Upper lobe of right lung (tissue), 1 donor: ENCODE data around the gene POLR1A. TPM values are rescaled to one million over a fixed set of nuclear protein-coding genes. Genes with fewer than 3 reads are reported as not detected.
A peak's percentile ranks its signal among the peaks of the same experiment; 100 is the strongest.

Experiments
- ATAC-seq: fragments of 200-7000 bp; cut with Tn5 transposase; one replicate; pipeline ENCODE4 v1.9.1; 2020; ENCODE audit warnings: mild to moderate bottlenecking, moderate library complexity
- DNase-seq: peaks from one replicate; pipeline ENCODE4 v3.0.0-alpha.2; 2020
- H3K27ac ChIP-seq: fragments of 200-600 bp; one replicate; pipeline ENCODE4 v1.8.0; 2022
- H3K27me3 ChIP-seq: fragments of 200-600 bp; one replicate; pipeline ENCODE4 v1.8.0; 2022; ENCODE audit warnings: mild to moderate bottlenecking
- H3K36me3 ChIP-seq: fragments of 200-600 bp; one replicate; pipeline ENCODE4 v1.8.0; 2022
- H3K4me1 ChIP-seq: fragments of 200-600 bp; one replicate; pipeline ENCODE4 v1.8.0; 2022
- H3K4me3 ChIP-seq: fragments of 200-600 bp; one replicate; pipeline ENCODE4 v1.8.0; 2022; ENCODE audit warnings: mild to moderate bottlenecking
- H3K9me3 ChIP-seq: fragments of 200-600 bp; one replicate; pipeline ENCODE4 v1.8.0; 2022
- CTCF ChIP-seq: fragments of 200-600 bp; IDR thresholded peaks from one replicate; pipeline ENCODE4 v1.8.0; 2022; ENCODE audit warnings: antibody characterized with exemption
- intact Hi-C: fragments of 100-400 bp; cut with DNase I; formaldehyde crosslinking; loops from one replicate; pipeline ENCODE4 v1.11.0; 2022
- total RNA-seq: library from RNA; stranded (reverse); fragmentation: NEBNext Ultra II Directional; extraction: Animal tissue kit (Norgen Biotek cat#: 25700); gene quantifications from one replicate; pipeline ENCODE4 v1.2.1, GENCODE V29; 2021
- donor health status: DM: no; HTN: yes; CAD: no; lungs with severe emphysema.

The POLR1A gene
- total RNA-seq, 1 donor from 2014 or later, result 26.6 TPM

GRCh38 chr2:86066007-86066578 lies 39.6 kb downstream of the POLR1A start:
- H3K27ac ChIP-seq, result no peak overlapping the region
- H3K36me3 ChIP-seq, result peaks cover 45% of the 10 kb centered on the region
- DNase-seq, result no peak

GRCh38 chr2:86065512-86065911 lies 40.2 kb downstream of the POLR1A start:
- H3K4me3 ChIP-seq, result no peak overlapping the region
- H3K27me3 ChIP-seq, result no peaks in the 10 kb centered on the region
- no peak for ATAC-seq
- DNase-seq, result no peak
- H3K9me3 ChIP-seq, result no peaks in the 10 kb centered on the region
- peaks cover 45% of the 10 kb centered on the region for H3K36me3 ChIP-seq
- intact Hi-C loops, result no loop called here
- H3K27ac ChIP-seq, result no peak overlapping the region
- no peak for TF ChIP-seq CTCF
- no peaks in the 10 kb centered on the region for H3K4me1 ChIP-seq

More at GRCh38 chr2:86066007-86066578, 39.6 kb downstream of the POLR1A start:
- H3K4me1 ChIP-seq, result no peaks in the 10 kb centered on the region
- H3K4me3 ChIP-seq, result no peak overlapping the region
- TF ChIP-seq CTCF, result no peak
- intact Hi-C loops, result no loop called here
- H3K9me3 ChIP-seq, result no peaks in the 10 kb centered on the region
- no peaks in the 10 kb centered on the region for H3K27me3 ChIP-seq
- ATAC-seq, result no peak

- DNase-seq (no peak), ATAC-seq (no peak)
- Histone ChIP-seq H3K36me3 (peaks cover 33% of the 10 kb centered on the region), H3K27me3 (no peaks in the 10 kb centered on the region), H3K4me1 (no peaks in the 10 kb centered on the region), H3K27ac (no peak overlapping the region), H3K9me3 (no peaks in the 10 kb centered on the region), H3K4me3 (no peak overlapping the region)
- no peak for TF ChIP-seq CTCF
- intact Hi-C loops, result no loop called here
Measured at GRCh38 chr2:86064006-86064405, 41.7 kb downstream of the POLR1A start.

GRCh38 chr2:86062043-86062442 lies 43.6 kb downstream of the POLR1A start:
- no peak for ATAC-seq

GRCh38 chr2:86056590-86057331 lies 48.9 kb downstream of the POLR1A start:
- intact Hi-C loops, result no loop called here
- DNase-seq, result no peak

More at GRCh38 chr2:86062043-86062442, 43.6 kb downstream of the POLR1A start:
- Histone ChIP-seq H3K27ac (peak overlapping the region; percentile 2), H3K36me3 (peaks cover 26% of the 10 kb centered on the region), H3K9me3 (no peaks in the 10 kb centered on the region), H3K4me3 (no peak overlapping the region), H3K27me3 (no peaks in the 10 kb centered on the region), H3K4me1 (no peaks in the 10 kb centered on the region)
- intact Hi-C loops, result no loop called here
- no peak for DNase-seq
- TF ChIP-seq CTCF, result no peak

More at GRCh38 chr2:86056590-86057331, 48.9 kb downstream of the POLR1A start:
- H3K4me1 ChIP-seq, result no peaks in the 10 kb centered on the region
- no peak for TF ChIP-seq CTCF
- no peaks in the 10 kb centered on the region for H3K9me3 ChIP-seq
- H3K36me3 ChIP-seq, result peaks cover 25% of the 10 kb centered on the region
- no peak overlapping the region for H3K27ac ChIP-seq
- H3K27me3 ChIP-seq, result no peaks in the 10 kb centered on the region
- H3K4me3 ChIP-seq, result no peak overlapping the region
- ATAC-seq, result no peak
